Measurements from ENCODE around the gene FBN1.

FBN1 gene

DNA sequence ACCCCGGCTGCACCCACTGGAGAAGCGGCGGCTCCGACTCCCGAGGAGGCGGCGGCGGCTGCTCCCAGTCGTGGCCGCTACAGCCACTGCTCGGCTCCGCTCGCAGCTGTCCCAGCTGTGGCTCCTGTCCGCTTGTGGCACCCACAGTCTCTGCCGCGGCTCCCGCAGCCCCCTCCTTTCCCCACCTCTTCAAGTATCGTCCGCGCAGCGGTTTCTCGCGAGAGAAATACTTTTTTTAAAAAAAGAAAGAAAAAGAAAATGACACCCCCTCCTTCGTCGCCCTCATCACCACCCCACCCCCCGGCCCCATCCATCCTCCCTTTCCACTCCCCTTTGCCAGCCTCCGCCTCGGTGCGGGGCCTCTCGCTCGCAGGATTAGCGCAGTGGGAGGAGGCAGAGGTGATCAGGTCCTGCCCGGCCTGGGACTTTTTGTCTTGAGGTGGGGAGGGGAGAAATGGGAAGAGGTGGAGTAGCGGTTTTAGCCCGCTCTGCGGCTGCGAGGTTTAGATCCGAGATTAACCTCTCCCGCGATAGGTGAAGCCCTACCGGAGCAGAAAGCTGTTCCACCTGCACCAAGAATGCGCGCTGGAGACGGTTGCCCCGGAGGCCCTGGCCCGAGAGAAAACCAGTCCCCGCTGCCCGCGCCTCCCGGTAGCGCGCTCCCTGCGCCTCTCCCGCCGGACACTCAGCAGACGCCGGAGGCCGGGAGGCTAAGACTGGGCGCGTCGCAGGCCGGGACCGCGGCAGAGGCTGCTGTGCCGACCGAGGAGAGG is at the start of gene FBN1:
TSS of gene FBN1 (minus strand) at position 152 of the 773 bp plus-strand sequence. CDS start 940 bp downstream, outside the sequence.
- no peaks in the 10 kb centered on the region for H3K36me3 Mint-ChIP-seq (ENCODE audit: low read depth)
- H3K4me1 Mint-ChIP-seq (ENCODE audit: low read depth) = no peaks in the 10 kb centered on the region
- DNase-seq (ENCODE audit: low spot score) = peak; percentile 12
- no peaks in the 10 kb centered on the region for H3K9me3 Mint-ChIP-seq
- H3K4me3 Mint-ChIP-seq = peak within 1 kb of the TSS; percentile 74
- H3K27me3 Mint-ChIP-seq (ENCODE audit: low read depth) = peaks cover 61% of the 10 kb centered on the region
- H3K27ac Mint-ChIP-seq = no peak within 1 kb of the TSS

DNA sequence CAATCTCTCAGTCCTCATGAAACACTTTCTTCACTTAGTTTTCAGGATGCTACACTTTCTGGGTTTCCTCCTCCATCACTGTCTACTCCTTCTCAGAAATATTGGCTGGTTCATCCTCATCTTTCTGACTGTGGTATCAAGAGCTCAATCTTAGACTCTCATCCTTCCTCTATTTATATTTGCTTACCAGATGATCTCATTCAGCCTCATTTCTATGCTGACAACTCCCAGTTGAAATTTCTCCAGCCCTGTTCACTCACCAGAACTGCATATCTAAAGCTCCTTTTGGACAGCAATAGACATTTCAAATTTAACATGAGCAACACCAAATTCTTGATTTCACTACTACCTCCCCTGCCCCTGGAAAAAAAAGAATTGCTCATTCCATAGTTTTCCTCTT is 48.0 kb upstream of the FBN1 start:
- H3K9me3 Mint-ChIP-seq = no peaks in the 10 kb centered on the region
- no peaks in the 10 kb centered on the region for H3K27me3 Mint-ChIP-seq (ENCODE audit: low read depth)
- H3K36me3 Mint-ChIP-seq (ENCODE audit: low read depth) = no peaks in the 10 kb centered on the region
- H3K4me3 Mint-ChIP-seq = no peak overlapping the region
- DNase-seq (ENCODE audit: low spot score) = no peak
- H3K27ac Mint-ChIP-seq = no peak overlapping the region
- H3K4me1 Mint-ChIP-seq (ENCODE audit: low read depth) = no peaks in the 10 kb centered on the region

- no peak for DNase-seq (ENCODE audit: low spot score)
- Mint-ChIP-seq H3K27ac (no peak overlapping the region), H3K36me3 (ENCODE audit: low read depth) (no peaks in the 10 kb centered on the region), H3K4me1 (ENCODE audit: low read depth) (no peaks in the 10 kb centered on the region), H3K27me3 (ENCODE audit: low read depth) (no peaks in the 10 kb centered on the region), H3K4me3 (no peak overlapping the region), H3K9me3 (no peaks in the 10 kb centered on the region)
These were observed 43.0 kb upstream of the FBN1 start for GRCh38 chr15:48688493-48688892.

GRCh38 chr15:48683991-48684765 is 38.7 kb upstream of the FBN1 start:
- Mint-ChIP-seq H3K4me3 (no peak overlapping the region), H3K4me1 (ENCODE audit: low read depth) (no peaks in the 10 kb centered on the region), H3K27ac (no peak overlapping the region), H3K36me3 (ENCODE audit: low read depth) (no peaks in the 10 kb centered on the region), H3K27me3 (ENCODE audit: low read depth) (no peaks in the 10 kb centered on the region), H3K9me3 (no peaks in the 10 kb centered on the region)
- DNase-seq (ENCODE audit: low spot score) = no peak

DNA sequence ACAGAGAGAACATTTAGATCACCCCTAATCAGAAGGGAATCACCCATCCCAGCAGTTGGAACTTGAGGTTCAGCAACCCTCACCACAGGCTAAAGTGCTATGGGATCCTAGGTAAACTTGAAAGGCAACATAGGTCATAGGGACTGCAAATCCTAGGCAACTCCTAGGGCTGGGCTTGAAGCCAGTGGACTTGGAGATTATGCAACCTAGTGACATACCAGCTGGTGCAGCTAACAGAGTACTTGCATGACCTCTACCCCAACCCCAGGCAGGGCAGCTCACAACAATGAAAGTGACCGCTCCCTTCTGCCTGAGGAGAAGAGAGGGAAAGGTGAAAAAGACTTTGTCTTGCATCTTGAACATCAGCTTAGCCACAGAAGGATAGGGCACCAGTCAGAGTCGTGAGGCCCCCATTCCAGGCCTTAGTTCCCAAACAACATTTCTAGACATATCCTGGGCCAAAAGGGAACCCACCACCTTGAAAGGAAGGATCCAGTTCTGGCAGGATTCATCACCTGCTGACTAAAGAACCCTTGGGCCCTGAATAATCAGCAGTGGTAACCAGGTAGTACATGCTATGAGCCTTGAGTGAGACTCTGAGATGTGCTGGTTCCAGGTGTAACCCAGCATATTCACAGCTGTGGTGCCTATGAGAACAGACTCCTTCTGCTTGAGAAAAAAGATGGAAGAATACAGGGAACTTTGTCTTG is 37.6 kb upstream of the FBN1 start:
- no peaks in the 10 kb centered on the region for H3K36me3 Mint-ChIP-seq (ENCODE audit: low read depth)
- no peak overlapping the region for H3K4me3 Mint-ChIP-seq
- H3K27ac Mint-ChIP-seq = no peak overlapping the region
- H3K4me1 Mint-ChIP-seq (ENCODE audit: low read depth) = no peaks in the 10 kb centered on the region
- H3K9me3 Mint-ChIP-seq = no peaks in the 10 kb centered on the region
- DNase-seq (ENCODE audit: low spot score) = no peak
- H3K27me3 Mint-ChIP-seq (ENCODE audit: low read depth) = no peaks in the 10 kb centered on the region

GRCh38 chr15:48681353-48681752 is 35.8 kb upstream of the FBN1 start:
- no peaks in the 10 kb centered on the region for H3K9me3 Mint-ChIP-seq
- no peaks in the 10 kb centered on the region for H3K36me3 Mint-ChIP-seq (ENCODE audit: low read depth)
- H3K4me3 Mint-ChIP-seq = no peak overlapping the region
- DNase-seq (ENCODE audit: low spot score) = no peak
- no peaks in the 10 kb centered on the region for H3K4me1 Mint-ChIP-seq (ENCODE audit: low read depth)
- no peak overlapping the region for H3K27ac Mint-ChIP-seq
- no peaks in the 10 kb centered on the region for H3K27me3 Mint-ChIP-seq (ENCODE audit: low read depth)

GRCh38 chr15:48680841-48681240 is 35.3 kb upstream of the FBN1 start:
- H3K27ac Mint-ChIP-seq = no peak overlapping the region
- H3K4me1 Mint-ChIP-seq (ENCODE audit: low read depth) = no peaks in the 10 kb centered on the region
- no peaks in the 10 kb centered on the region for H3K36me3 Mint-ChIP-seq (ENCODE audit: low read depth)
- no peaks in the 10 kb centered on the region for H3K27me3 Mint-ChIP-seq (ENCODE audit: low read depth)
- DNase-seq (ENCODE audit: low spot score) = no peak
- no peak overlapping the region for H3K4me3 Mint-ChIP-seq
- no peaks in the 10 kb centered on the region for H3K9me3 Mint-ChIP-seq

- Mint-ChIP-seq H3K9me3 (no peaks in the 10 kb centered on the region), H3K4me1 (ENCODE audit: low read depth) (no peaks in the 10 kb centered on the region), H3K27ac (no peak overlapping the region), H3K36me3 (ENCODE audit: low read depth) (no peaks in the 10 kb centered on the region), H3K4me3 (no peak overlapping the region), H3K27me3 (ENCODE audit: low read depth) (no peaks in the 10 kb centered on the region)
- no peak for DNase-seq (ENCODE audit: low spot score)
These were observed 34.4 kb upstream of the FBN1 start for GRCh38 chr15:48679952-48680351.

- no peak overlapping the region for H3K4me3 Mint-ChIP-seq
- H3K27me3 Mint-ChIP-seq (ENCODE audit: low read depth) = no peaks in the 10 kb centered on the region
- no peak for DNase-seq (ENCODE audit: low spot score)
- no peak overlapping the region for H3K27ac Mint-ChIP-seq
- H3K4me1 Mint-ChIP-seq (ENCODE audit: low read depth) = no peaks in the 10 kb centered on the region
- no peaks in the 10 kb centered on the region for H3K9me3 Mint-ChIP-seq
- no peaks in the 10 kb centered on the region for H3K36me3 Mint-ChIP-seq (ENCODE audit: low read depth)
These were observed 33.3 kb upstream of the FBN1 start for GRCh38 chr15:48678851-48679250.

DNA sequence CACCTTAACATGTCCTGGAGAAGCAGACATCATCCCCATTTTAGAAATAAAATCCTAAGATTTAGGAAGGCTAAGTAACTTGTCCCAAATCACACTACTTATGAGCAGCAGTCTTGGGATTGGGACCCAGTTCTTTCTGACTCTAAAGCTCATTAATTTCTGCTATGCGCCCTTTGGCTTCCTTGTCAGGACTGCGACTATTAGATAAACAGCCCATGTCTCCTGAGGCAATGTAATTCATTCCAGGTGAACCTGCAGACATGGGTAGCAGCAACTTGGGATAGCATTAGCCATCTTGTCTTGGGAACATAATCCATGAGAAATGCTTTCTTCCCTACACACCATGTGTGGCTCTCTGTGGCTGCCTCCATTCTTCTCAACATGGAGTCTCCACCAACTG is 32.3 kb upstream of the FBN1 start:
- H3K9me3 Mint-ChIP-seq = no peaks in the 10 kb centered on the region
- no peak for DNase-seq (ENCODE audit: low spot score)
- no peaks in the 10 kb centered on the region for H3K36me3 Mint-ChIP-seq (ENCODE audit: low read depth)
- H3K27ac Mint-ChIP-seq = no peak overlapping the region
- H3K27me3 Mint-ChIP-seq (ENCODE audit: low read depth) = no peaks in the 10 kb centered on the region
- H3K4me1 Mint-ChIP-seq (ENCODE audit: low read depth) = no peaks in the 10 kb centered on the region
- H3K4me3 Mint-ChIP-seq = no peak overlapping the region

DNA sequence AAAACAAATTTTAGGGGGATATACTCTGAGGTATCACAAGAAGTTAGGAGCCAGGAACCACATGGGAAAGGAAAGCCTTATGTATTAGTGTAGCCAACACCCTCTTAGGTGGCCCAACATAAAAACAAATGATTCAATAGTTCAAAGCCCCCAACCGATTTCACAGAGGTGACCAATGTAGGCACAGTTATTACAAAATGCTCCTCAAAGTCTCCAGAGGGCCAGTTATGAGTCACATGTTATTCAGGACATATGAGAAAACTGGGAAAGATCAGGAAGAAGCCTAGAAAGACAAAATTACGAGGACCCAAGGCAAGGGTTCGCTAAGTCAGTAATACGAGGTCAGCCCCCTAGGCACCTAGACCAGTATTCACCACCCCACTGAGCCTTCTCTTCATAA is 29.9 kb upstream of the FBN1 start:
- Mint-ChIP-seq H3K4me1 (ENCODE audit: low read depth) (no peaks in the 10 kb centered on the region), H3K27ac (no peak overlapping the region), H3K36me3 (ENCODE audit: low read depth) (no peaks in the 10 kb centered on the region), H3K9me3 (no peaks in the 10 kb centered on the region), H3K27me3 (ENCODE audit: low read depth) (no peaks in the 10 kb centered on the region), H3K4me3 (no peak overlapping the region)
- DNase-seq (ENCODE audit: low spot score) = no peak

- Mint-ChIP-seq H3K9me3 (no peaks in the 10 kb centered on the region), H3K4me3 (no peak overlapping the region), H3K27me3 (ENCODE audit: low read depth) (peaks cover 2% of the 10 kb centered on the region), H3K36me3 (ENCODE audit: low read depth) (no peaks in the 10 kb centered on the region), H3K4me1 (ENCODE audit: low read depth) (no peaks in the 10 kb centered on the region), H3K27ac (no peak overlapping the region)
- DNase-seq (ENCODE audit: low spot score) = no peak
These were observed 29.4 kb upstream of the FBN1 start for GRCh38 chr15:48674876-48675275.

- Mint-ChIP-seq H3K27ac (no peak overlapping the region), H3K27me3 (ENCODE audit: low read depth) (peaks cover 3% of the 10 kb centered on the region), H3K36me3 (ENCODE audit: low read depth) (no peaks in the 10 kb centered on the region), H3K4me1 (ENCODE audit: low read depth) (no peaks in the 10 kb centered on the region), H3K4me3 (no peak overlapping the region), H3K9me3 (no peaks in the 10 kb centered on the region)
- DNase-seq (ENCODE audit: low spot score) = no peak
These were observed 26.7 kb upstream of the FBN1 start for GRCh38 chr15:48672206-48672605.
